NCI-H146 (cell line): Measurements from ENCODE around the gene DNER.
"Not testable (repeated sequence)": the region's sequence is repeated elsewhere in the genome, so short reads cannot be mapped to it uniquely, and the experiment has no call there.

ENCODE experiments used
- DNase-seq: peaks from one replicate; lab custom pipeline; 2025; lab: John Stamatoyannopoulos, UW

DNER gene

DNA sequence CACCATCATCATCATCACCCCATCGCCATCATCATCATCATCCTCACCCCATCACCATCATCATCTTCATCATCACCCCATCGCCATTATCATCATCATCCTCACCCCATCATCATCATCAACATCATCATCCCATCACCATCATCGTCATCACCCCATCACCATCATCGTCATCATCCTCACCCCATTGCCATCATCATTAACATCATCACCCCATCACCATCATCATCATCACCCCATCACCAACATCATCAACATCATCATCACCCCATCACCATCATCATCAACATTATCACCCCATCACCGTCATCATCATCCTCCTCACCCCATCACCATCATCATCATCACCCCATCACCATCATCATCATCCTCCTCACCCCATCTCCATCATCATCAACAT, 151.0 kb downstream of the DNER start:
- DNase-seq, result no peak

DNA sequence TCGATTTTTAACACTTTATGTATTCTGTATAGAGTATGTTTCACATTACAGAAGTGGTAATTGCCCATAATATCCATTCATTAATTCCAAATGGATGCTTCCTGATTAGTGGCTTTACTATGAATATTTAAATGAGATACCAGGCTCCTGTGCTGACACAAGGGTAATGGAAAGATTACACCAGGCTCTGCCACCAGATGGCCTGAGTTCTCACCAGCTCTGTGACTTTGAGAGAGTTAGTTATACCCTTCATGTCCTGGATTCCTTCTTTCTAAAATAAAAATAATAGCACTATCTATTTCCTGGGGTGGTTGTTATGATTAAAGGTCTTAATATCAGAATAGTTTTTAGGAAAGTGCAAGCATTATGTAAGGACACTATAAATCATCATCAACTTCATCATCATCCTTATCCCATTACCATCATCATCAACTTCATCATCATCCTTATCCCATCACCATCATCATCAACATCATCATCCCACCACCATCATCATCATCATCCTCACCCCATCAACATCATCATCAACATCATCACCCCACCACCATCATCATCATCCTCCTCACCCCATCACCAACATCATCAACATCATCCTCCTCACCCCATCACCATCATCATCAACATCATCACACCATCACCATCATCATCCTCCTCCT, 151.8 kb downstream of the DNER start:
- no peak for DNase-seq

DNA sequence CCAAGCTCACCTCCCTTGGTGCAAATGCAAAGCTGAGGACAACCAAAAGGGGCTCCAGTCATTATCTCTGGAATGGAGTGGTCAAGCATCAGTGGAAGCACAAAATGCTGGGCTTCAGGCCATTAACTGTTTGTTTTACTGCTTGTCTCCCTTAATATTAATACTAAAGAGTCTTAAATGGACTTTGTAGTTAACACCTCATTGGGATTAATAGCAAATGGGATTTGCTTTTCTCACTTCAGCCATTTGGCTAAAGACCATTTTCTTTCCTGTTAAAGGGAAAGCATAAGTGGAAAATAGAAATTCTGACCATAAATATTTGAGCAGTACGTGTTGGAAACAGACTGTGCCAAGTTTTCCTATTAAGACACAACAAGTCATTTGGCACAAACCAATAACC, 154.4 kb downstream of the DNER start:
- DNase-seq, result no peak

DNA sequence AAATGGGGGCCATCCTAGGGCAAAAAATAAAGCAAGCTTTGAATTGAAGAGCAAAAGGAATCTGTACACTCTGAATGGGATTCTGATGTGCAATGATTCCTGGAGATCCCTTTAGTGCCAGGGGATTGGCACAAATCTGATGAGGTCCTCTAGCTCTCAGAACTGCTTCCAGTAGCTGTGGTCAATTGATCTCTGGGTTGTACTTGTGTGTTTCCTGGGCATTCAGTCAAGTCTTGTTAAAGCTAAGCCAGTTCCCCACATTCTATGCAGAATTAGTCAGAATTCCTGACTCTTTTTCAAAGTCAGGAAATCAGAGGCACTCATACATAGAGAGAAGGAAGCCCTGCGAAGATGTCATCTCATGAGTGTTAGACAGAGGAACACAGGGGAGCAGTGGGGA, 161.3 kb downstream of the DNER start:
- no peak for DNase-seq

DNA sequence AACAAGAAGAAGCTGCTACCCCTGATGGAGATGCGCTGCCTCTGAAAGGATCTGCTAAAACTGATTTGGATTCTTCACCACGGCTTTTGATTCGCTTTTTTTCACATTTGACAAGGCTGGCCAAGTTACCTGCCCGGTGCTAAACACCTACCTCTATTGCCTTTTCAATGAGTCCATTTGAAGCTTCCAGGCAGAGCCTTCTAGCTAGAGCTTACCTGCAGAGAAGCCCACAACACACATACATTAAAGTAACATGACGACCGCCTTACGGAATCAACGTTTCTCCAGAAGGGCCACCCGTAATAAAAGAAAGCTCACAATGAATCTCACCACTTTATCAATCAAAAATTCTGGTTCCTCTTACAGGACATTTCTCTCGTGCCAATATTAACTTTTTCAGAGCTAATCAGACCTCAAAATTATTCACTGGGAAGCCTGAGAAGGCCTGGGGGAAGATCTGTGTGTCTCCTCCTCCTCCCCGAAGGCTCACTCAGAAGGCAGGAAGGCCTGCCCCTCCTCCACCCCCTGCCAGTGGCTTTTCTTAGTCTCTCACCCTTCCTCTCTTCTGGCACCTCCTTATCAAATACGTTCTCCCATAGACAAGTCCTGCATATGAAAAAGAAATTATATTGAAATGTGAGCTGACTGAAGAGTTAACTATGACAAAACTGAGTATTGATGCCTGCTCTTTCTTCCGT, 171.0 kb downstream of the DNER start:
- no peak for DNase-seq

DNA sequence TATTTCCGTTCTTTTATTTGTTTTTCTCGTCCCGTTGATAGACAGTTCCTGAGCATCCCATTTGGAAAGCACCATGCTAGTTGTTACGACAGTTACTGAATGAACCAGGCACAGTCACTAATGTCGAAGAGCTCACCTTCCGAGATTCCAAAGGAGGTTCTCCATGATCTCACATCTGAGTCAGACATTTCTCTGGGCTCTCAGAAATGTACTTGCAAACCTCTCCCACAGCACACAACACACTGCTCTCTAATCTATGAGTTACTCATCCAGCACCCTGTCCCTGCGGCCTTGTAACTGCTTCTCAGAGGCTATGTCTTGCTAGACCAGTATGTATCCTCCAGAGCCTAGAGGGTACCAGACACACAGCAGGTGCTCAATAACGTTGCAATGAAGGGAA, 174.7 kb downstream of the DNER start:
- no peak for DNase-seq

DNA sequence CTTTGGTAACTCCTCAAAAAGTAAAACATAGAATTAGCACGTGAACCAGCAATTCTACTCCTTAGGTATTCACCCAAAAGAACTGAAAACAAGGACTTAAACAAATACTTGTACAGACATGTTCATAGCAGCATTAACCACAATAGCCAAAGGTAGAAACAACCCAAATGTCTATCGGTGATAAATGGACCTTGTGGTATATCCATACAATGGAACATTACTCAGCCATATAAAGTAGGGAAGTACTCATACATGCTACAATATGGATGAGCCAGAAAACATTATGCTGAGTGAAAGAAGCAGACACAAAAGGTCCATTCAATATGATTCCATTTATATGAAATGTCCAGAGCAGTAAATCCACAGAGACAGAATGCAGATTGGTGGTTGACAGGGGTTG, 182.8 kb downstream of the DNER start:
- no peak for DNase-seq

DNA sequence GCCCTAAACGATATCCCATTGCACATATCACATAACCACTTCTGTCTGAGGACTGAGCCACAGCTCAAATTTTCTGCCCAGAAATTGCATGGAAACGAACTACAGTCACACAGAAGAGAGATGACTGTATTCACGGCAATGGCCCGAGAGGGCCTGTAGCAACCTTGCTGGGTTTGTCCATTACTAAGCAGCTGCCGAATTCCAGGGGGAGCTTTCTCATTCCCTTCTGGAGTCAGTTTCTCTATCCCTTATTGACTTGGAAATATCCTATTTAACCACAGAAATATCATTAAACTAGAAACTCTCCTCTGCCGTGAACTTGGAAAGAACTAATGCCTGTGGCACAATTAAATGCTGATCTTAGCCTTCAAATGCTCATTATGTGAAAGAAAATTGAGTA, 183.9 kb downstream of the DNER start:
- no peak for DNase-seq

DNA sequence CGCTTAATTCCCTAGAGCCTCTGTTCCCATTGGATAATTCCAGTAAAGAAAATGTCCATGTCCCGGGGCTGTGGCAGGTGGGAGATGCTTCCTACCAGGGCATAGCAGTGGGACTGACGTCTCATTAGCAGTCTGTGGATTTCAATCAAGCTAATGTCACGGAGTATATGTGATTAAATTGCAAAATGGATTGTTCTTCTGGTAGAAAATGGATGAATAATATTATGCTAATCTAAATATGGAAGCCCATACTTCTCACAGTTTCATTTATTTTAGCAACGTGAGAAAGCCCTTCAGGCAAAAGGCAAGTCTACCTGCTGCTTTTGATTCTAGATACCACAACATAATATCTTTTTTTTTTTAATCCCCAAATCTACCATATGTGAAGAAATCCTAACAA, 185.5 kb downstream of the DNER start:
- no peak for DNase-seq

DNA sequence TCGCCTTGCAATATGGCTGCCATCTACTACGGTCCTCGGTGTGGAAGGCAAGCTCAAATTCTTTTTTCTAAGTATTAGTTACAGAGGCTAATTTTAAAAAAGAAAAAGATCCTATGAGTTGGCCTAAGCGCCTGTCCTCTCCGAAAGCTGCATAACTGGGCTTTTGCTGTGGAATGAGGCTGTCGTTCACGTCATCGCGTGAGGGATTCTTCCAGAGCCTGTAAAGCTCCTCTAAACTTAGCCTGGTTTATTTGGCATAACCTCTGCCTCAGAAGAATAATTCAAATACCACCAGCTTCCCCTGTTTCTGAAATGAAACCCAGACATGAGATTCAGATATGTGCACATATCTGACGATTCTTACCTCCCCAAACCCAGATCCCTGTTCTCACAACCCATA, 187.4 kb downstream of the DNER start:
- DNase-seq, result no peak

DNA sequence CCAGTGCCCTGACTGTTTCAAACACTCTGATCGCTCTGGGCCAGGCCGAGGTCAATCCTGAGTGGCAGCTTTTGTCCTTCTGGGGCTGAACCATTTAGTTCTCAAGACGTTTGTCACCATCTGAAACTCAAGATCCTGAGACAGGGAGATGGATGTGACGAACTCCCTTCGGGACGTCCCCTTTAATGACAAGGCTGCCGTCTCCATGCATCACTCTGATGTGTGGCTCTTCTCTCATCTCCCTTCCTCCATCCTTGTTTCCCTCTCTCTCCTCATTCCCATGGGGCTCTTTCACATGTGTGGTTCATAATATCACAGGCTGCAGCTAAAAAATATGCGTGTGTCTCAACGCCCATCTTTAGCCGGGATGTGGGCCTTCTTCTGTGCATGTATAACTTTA, 189.6 kb downstream of the DNER start:
- DNase-seq, result no peak

DNA sequence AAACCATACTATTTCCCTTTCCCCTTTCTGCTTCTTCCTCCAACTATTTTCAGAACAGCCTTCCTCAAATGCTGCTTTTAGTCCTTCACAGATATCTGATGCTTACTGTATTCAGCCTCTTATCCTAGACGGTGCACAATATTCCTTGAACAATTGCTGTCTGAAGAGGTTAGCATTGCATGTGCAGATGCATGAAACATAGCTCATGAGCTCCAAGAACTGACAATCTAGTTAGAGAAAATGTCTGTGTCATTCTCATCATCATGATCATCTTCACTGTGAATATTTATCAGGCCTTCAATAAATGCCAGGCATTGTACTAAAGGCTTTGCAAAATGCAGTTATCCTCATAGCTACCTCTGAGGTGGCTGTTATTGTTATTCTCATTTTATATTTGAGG, 190.7 kb downstream of the DNER start:
- DNase-seq, result no peak

DNA sequence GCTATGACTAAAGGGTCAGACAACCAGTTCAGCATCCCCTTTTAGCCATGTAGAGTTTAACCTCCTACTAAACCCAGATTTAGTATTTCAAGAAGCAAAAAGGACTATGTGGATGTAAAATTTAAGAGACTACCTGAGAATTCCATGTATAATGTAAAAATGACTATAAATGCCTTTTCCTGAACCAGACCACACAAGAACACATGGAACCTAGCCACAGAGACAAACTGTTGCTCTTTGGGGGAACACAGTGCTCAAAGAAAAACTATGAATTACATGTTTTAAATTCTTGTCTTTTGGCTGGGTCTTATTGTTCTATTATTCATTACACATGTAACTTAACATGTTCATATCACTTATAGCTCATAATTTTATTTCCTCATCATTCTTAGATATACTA, 192.8 kb downstream of the DNER start:
- no peak for DNase-seq

DNA sequence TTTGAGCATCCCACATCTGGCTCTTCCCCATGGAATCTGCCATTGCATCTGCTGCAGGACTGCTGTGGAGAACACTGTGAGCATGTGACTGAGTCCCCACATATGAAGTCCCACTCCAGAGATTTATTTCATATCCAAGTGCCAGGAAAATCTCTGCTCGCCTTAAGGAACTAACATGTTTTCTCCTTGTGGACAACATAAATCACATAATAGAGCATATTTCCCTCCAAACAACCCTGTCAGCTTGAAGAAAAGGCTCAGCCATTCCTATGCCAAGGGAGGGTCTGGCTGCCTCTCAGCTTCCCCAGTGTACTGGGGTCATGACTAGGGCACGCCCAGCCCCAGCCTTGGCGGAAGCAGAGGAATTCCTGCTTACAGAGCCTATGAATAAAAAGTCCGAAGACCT, 193.7 kb downstream of the DNER start:
- DNase-seq, result no peak

DNA sequence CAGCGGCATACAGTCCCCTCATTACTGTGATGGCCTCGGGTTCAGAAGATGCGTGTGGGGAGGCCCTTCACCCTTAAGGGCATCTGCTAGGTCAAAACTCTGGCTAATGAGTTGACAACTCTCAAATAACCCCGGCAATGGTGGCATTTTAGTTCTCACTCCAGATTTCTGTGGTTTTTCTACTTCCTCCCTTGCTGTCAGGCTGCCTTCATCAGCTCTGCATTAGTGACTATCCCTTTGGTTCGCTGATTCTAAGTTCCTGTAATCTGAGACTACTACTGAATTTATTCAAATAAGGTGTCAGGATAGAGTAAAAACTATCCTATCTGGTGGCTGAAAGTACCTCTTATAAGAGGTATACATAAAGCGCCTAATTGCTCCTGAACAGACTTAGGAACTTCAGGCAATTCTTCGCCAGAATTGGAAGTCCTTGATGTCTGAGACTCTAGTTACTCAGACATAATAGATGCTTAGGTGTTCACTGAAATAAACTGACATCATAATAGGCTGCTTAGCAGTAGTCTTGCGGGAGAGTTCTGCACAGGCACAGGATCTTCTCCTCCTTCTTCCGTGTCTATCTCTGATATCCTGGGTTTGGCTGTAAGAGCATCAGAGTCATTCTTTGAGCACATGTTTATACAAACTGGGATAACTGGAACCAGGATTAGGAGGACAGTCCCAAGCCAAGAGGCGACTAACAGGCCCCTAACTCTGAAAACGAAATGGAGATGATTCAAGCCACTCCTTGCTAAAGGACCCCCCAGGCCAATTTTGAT, 194.5 kb downstream of the DNER start:
- DNase-seq, result no peak

DNA sequence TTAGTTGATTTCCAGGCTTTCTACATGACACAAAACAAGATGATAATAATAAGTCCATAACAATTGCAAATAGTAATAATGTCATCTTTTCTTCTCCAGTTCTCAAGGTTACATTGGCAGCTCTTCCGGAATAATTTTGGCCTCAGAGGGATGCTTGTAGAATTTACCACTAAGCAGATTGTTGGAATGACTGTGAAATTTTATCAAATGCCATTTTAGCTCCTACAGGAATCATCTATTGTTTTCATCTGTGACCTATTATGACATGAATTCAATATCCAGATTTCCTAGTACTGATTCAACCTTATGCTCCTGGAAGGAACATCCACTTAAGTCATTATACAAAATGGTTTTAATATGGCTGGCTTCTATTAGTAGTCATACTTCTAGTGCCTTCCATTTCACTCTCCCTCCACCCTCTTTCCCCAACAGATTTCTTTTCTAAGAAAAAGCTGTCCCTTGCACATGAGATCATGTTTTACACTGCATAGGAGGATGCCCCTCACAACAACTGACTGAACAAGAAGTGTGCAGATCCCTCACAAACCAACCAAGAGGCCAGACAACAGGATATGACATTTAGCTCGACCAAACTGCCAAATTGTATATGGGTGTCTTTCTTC, 200.0 kb downstream of the DNER start:
- DNase-seq, result no peak

DNA sequence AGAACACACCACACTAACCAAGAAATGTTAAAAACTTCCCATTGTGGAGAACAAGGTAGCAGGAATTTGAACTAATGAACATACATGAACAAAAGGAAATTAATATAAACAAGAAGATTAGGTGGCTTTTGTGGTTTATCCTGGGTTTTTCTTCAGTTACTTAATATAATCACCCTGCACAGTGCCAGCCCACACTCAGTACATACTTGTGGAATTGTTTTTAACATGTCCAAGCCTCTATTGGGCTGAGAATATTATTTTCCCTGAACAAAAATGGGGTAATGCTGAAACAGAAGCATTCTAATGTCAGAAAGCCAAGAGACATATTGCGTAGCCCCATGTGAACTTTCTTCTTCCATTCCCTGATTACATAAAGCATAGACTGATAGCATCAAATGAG, 202.8 kb downstream of the DNER start:
- DNase-seq, result no peak

DNA sequence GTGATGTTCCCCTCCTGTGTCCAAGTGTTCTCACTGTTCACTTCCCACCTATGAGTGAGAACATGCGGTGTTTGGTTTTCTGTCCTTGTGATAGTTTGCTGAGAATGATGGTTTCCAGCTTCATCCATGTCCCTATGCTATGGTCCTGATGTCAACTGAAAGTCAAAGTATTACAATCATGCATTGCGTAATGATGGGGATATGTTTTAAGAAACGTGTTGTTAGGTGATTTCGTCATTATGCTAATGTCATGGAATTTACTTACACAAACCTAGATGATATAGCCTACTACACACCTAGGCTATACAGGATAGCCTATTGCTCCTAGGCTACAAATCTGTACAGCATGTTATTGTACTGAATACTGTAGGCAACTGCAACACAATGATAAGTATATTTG, 207.7 kb downstream of the DNER start:
- DNase-seq, result not testable (repeated sequence)

DNA sequence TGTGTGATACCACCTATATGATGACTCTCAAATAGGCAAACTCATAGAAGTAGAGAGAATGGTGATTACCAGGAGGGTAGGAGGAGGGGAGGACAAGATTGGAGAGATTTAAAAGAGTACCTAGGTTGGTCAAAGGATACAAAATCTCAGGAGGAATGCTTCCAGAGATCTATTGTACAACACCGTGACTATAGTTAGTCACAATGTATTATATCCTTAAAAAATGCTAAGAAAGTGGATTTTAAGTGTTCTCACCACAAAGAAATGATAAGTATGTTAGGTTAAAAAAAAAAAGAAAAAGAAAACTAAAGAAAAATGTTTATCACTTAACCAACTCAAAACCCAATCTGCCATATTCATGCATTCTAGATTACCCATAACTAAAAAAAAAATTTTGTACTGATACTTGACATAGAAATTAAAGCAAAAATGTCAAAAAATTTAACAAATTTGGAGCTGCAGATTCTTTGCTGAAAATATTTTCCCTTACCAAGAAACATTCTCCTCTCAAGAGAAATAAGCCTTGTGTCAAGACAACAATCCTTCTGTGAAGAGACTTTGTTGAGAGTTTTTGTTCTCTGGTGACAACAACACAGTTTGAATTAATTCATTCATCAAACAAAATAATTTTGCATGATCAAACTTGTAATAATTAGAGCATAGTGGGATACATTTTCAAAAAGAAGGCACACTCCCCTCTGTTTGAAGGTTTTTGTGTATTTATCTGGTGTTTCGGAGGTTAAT, 213.1 kb downstream of the DNER start:
- DNase-seq, result no peak

DNA sequence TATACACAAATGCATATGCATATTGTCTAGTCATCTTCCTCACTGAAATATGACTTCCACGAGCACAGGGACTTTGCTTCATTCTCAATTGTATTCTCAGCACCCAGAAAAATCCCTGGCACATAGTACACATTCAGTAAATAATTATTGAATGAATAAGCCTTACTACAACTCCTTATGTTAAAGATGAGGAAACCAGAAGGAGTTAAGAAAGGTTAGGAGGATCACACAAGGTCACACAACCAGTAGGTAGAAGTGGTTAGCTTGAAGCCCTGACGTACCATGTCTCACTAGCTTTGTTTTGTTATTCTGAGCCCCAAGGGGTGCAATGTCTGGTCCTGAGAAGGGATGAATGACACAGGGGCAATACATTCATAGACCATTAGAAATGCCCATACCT, 222.3 kb downstream of the DNER start:
- DNase-seq, result no peak

DNA sequence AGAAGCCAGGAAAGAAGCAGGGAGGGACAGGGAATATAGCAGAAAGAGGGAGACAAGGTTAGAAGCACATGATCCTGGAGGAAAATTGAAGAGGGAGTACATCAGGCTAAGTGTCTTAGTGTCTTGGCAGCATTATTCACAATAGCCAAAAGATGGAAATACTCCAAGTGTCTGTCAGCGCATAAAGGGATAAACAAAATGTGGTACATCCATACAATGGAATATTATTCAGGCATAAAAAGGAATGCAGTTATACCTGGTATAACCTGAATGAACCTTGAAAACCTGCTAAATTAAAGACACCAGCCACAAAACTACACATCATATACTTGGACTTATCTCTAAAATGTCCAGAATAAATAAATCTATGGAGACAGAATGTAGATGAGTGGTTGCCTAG, 224.2 kb downstream of the DNER start:
- no peak for DNase-seq

DNA sequence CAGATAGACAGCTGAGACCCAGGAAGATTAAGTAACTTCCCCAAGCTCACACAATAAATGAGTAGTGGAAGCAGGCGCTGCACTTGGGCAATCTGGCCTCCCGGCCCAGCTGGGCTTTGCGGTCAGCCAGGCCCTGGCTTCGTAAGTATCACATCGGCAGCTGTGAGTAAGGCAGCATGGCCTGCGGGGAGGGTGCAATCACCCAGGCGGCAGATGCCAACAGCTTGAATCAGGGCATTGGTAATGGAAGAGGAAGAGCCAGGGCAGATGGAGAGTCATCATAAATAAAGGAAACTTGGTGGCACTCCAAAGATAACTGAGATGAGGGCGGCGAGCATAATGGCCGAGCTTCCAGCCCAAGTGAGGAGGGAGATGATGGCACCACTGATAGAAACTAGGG, 225.3 kb downstream of the DNER start:
- DNase-seq, result no peak
